CD14-positive monocyte (primary cell): ENCODE results near the gene TFPI2. TPM values are rescaled to one million over a fixed set of nuclear protein-coding genes. Genes with fewer than 3 reads are reported as not detected.
A peak's percentile ranks its signal among the peaks of the same experiment; 100 is the strongest.

Experiments
- DNase-seq, 3 donors: peaks; one replicate each; pipeline ENCODE4 v3.0.0-alpha.2; 2011 to 2022
- H2AFZ ChIP-seq: 2 replicates; pipeline ENCODE4 v1.6.0; 2012; ENCODE audit warnings: mild to moderate bottlenecking, low read depth, low read length, inconsistent platforms; ENCODE audit not compliant: insufficient read depth, poor library complexity, severe bottlenecking
- H3K27ac ChIP-seq, 2 donors: 1 replicate in 1 of 2; 2 replicates in 1 of 2; pipeline ENCODE4 v1.5.1; 2012 to 2013; ENCODE audit warnings: low read length in 2 of 2, control low read depth in 1 of 2, inconsistent platforms in 1 of 2, low read depth in 1 of 2, mild to moderate bottlenecking in 1 of 2
- H3K27me3 ChIP-seq, 2 donors: one replicate each; pipeline versions ENCODE4 v1.6.0 to v1.6.1; 2011 to 2013; ENCODE audit warnings: low read length in 2 of 2; ENCODE audit not compliant: control insufficient read depth in 2 of 2, insufficient read depth in 2 of 2
- H3K36me3 ChIP-seq, 2 donors: replicated peaks in 1 of 2; 1 replicate in 1 of 2; 2 replicates in 1 of 2; pipeline versions ENCODE4 v1.5.1 to v1.6.1; 2012 to 2013; ENCODE audit warnings: low read length in 2 of 2, control low read depth in 1 of 2, inconsistent platforms in 1 of 2, mild to moderate bottlenecking in 1 of 2; ENCODE audit not compliant: insufficient read depth in 2 of 2, control insufficient read depth in 1 of 2
- H3K4me1 ChIP-seq, 2 donors: 1 replicate in 1 of 2; 2 replicates in 1 of 2; pipeline versions ENCODE4 v1.5.1 to v1.6.1; 2012 to 2013; ENCODE audit warnings: low read length in 2 of 2, control low read depth in 1 of 2, inconsistent platforms in 1 of 2, mild to moderate bottlenecking in 1 of 2, moderate library complexity in 1 of 2; ENCODE audit not compliant: insufficient read depth in 2 of 2, control insufficient read depth in 1 of 2
- H3K4me2 ChIP-seq: replicated peaks from 2 replicates; pipeline ENCODE3; 2012; ENCODE audit warnings: low read length, moderate library complexity, mild to moderate bottlenecking; ENCODE audit not compliant: poor library complexity, severe bottlenecking; ENCODE audit errors: extremely low read depth
- H3K4me3 ChIP-seq, 3 experiments: fragments of 200-600 bp in 1 of 3; sonication (generic) in 1 of 3; replicated peaks in 1 of 3; 1 replicate in 2 of 3; 2 replicates in 1 of 3; pipeline ENCODE4 v1.5.1; 2011 to 2013; ENCODE audit warnings: low read length in 3 of 3, mild to moderate bottlenecking in 3 of 3, control low read depth in 2 of 3, low read depth in 2 of 3, inconsistent platforms in 1 of 3, moderate library complexity in 1 of 3
- H3K79me2 ChIP-seq: 2 replicates; pipeline ENCODE4 v1.6.0; 2012; ENCODE audit warnings: mild to moderate bottlenecking, control low read depth, inconsistent platforms, low read length, moderate library complexity; ENCODE audit not compliant: insufficient read depth
- H3K9ac ChIP-seq: 2 replicates; pipeline ENCODE4 v1.6.0; 2017; ENCODE audit warnings: low read length, mild to moderate bottlenecking; ENCODE audit not compliant: insufficient read depth, poor library complexity, severe bottlenecking
- H3K9me3 ChIP-seq, 2 donors: replicated peaks in 1 of 2; 1 replicate in 1 of 2; 2 replicates in 1 of 2; pipeline versions ENCODE4 v1.5.1 to v1.6.1; 2012 to 2013; ENCODE audit warnings: low read length in 2 of 2, control low read depth in 1 of 2; ENCODE audit not compliant: control insufficient read depth in 1 of 2, insufficient read depth in 1 of 2
- H4K20me1 ChIP-seq: 2 replicates; pipeline ENCODE4 v1.6.0; 2012; ENCODE audit warnings: mild to moderate bottlenecking, low read length, control low read depth, moderate library complexity; ENCODE audit not compliant: insufficient read depth
- H3K27ac Mint-ChIP-seq, 7 donors: one replicate each; pipeline ENCODE4 v1.8.0; 2020; ENCODE audit warnings: mild to moderate bottlenecking in 7 of 7, mixed read lengths in 7 of 7, moderate library complexity in 6 of 7, inconsistent platforms in 2 of 7
- H3K27me3 Mint-ChIP-seq, 3 donors: one replicate each; pipeline ENCODE4 v1.8.0; 2021 to 2022; ENCODE audit warnings: low read depth in 3 of 3, mild to moderate bottlenecking in 3 of 3, mixed read lengths in 3 of 3, moderate library complexity in 3 of 3, inconsistent platforms in 1 of 3
- H3K36me3 Mint-ChIP-seq, 2 donors: one replicate each; pipeline ENCODE4 v1.8.0; 2020; ENCODE audit warnings: mixed read lengths in 2 of 2, inconsistent platforms in 1 of 2, mild to moderate bottlenecking in 1 of 2
- H3K4me1 Mint-ChIP-seq: one replicate; pipeline ENCODE4 v1.8.0; 2020; ENCODE audit warnings: mild to moderate bottlenecking, mixed read lengths
- H3K4me3 Mint-ChIP-seq, 2 donors: one replicate each; pipeline ENCODE4 v1.8.0; 2020; ENCODE audit warnings: mild to moderate bottlenecking in 2 of 2, mixed read lengths in 2 of 2, moderate library complexity in 1 of 2
- H3K9me3 Mint-ChIP-seq, 7 donors: one replicate each; pipeline ENCODE4 v1.8.0; 2020 to 2022; ENCODE audit warnings: mixed read lengths in 7 of 7, mild to moderate bottlenecking in 6 of 7, moderate library complexity in 6 of 7, inconsistent platforms in 2 of 7
- WGBS: methylation state at CpG from one replicate; pipeline ENCODE4 v1.1.5; 2013; ENCODE audit warnings: missing lambda C conversion rate; ENCODE audit not compliant: insufficient coverage; 5-methylcytosine and 5-hydroxymethylcytosine counted together
- intact Hi-C, 2 donors: fragments of 100-400 bp; cut with micrococcal nuclease; formaldehyde crosslinking; loops; one replicate each; pipeline versions ENCODE4 v1.15.0 to v1.15.1; 2023
- polyA minus RNA-seq: library from RNA; depleted of rRNA, polyadenylated mRNA; stranded (reverse); fragments of >200 nt; gene quantifications from 2 replicates; pipeline ENCODE4 v1.2.3, GENCODE V29; 2012
- polyA plus RNA-seq, 3 donors: library from polyadenylated mRNA; depleted of rRNA in 1 of 3; unstranded in 2 of 3; stranded (reverse) in 1 of 3; fragments of 300-500 nt in 2 of 3; fragments of >200 nt in 1 of 3; fragmentation: Illumina TruSeq in 2 of 3; gene quantifications; 1 replicate in 2 of 3; 2 replicates in 1 of 3; pipeline ENCODE4 v1.2.3, GENCODE V29; 2012 to 2021
- total RNA-seq, 12 experiments: library from RNA in 1 of 12; stranded (reverse) in 1 of 12; fragments of 120-200 nt in 1 of 12; gene quantifications; one replicate each; pipeline ENCODE4 v1.2.4 and lab custom pipeline; 2013 to 2026; ENCODE audit warnings: mixed read lengths in 6 of 12, inconsistent platforms in 1 of 12
- TF ChIP-seq, protein P1 (sequence below): fragments of 200-600 bp; IDR thresholded peaks from one replicate; pipeline ENCODE4 v1.8.0; 2022; ENCODE audit warnings: antibody characterized with exemption, mild to moderate bottlenecking

TFPI2 gene, protein sequence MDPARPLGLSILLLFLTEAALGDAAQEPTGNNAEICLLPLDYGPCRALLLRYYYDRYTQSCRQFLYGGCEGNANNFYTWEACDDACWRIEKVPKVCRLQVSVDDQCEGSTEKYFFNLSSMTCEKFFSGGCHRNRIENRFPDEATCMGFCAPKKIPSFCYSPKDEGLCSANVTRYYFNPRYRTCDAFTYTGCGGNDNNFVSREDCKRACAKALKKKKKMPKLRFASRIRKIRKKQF
- total RNA-seq (2013): 0.04 TPM
- polyA plus RNA-seq (not detected), polyA minus RNA-seq (not detected in 2 replicates), total RNA-seq (lab: John Stamatoyannopoulos, UW) (0 to 4.5 (median 0.04) reads per million in 11 experiments)

DNA sequence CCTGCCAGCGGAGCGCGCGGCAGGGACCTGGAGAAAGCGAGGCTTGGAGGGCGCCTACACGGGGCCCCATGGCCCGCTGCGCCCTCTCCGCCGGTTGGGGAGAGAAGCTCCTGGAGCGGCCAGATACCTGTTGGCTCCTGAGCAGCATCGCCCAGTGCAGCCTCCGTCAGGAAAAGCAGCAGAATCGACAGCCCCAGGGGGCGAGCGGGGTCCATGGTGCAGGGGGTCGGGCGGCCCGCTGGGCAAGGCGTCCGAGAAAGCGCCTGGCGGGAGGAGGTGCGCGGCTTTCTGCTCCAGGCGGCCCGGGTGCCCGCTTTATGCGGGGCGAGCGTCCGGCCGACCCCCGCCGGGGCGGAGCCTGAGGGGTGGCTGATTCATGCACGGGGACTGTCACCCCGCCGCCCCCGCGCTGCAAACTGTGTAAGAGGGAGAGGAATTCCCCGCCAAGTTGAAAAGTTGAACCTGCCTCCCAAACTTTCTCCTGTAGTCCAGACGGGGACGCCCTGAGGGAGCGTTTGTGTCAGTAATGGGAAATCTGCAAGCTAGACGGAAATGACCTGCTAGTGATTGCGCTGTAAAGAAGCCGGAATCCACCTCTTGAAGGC lies at the start of gene TFPI2:
TSS of gene TFPI2 (minus strand) at position 290 of the 605 bp plus-strand sequence. CDS start at position 215, 75 bp downstream.
- no peak within 1 kb of the TSS for H3K27ac Mint-ChIP-seq
- no peak for DNase-seq

DNA sequence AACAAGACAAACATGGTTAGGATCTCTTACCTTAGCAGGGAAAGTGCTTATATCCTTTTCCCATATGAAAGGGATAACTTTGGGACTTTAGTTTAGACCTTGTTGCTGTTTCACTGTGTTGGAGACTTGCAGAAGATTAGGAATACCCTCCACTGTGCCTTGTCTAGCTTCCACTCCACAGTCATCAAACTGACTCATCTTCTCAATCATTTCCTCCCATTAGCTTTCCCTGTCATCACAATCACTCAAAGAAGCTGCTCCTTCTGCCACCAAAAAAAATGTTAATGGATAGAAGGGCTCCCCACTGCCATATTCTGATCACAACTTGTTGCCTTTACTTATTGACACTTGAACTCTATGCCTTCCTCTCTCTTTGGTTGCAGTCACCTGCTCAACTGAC lies 47.7 kb upstream of the TFPI2 start:
- H3K9me3 Mint-ChIP-seq: peaks cover 0 to 3% (median 2%) of the 10 kb centered on the region in 7 donors
- Histone ChIP-seq H3K4me2 (no peak overlapping the region), H3K27me3 (no peaks in the 10 kb centered on the region), H3K9me3 (no peaks in the 10 kb centered on the region), H3K9ac (no peak overlapping the region), H3K79me2 (no peaks in the 10 kb centered on the region), H3K4me3 (no peak overlapping the region), H4K20me1 (no peaks in the 10 kb centered on the region), H2AFZ (no peak overlapping the region), H3K4me1 (no peaks in the 10 kb centered on the region), H3K27ac (no peak overlapping the region), H3K36me3 (no peaks in the 10 kb centered on the region)
- no peak overlapping the region for H3K27ac Mint-ChIP-seq
- peaks cover 0 to 3% (median under 1%) of the 10 kb centered on the region in 3 donors for H3K27me3 Mint-ChIP-seq
- no peaks in the 10 kb centered on the region for H3K4me1 Mint-ChIP-seq
- no peak for DNase-seq
- H3K4me3 Mint-ChIP-seq: no peak overlapping the region
- intact Hi-C loops: no loop called here
- TF ChIP-seq, protein P1, sequence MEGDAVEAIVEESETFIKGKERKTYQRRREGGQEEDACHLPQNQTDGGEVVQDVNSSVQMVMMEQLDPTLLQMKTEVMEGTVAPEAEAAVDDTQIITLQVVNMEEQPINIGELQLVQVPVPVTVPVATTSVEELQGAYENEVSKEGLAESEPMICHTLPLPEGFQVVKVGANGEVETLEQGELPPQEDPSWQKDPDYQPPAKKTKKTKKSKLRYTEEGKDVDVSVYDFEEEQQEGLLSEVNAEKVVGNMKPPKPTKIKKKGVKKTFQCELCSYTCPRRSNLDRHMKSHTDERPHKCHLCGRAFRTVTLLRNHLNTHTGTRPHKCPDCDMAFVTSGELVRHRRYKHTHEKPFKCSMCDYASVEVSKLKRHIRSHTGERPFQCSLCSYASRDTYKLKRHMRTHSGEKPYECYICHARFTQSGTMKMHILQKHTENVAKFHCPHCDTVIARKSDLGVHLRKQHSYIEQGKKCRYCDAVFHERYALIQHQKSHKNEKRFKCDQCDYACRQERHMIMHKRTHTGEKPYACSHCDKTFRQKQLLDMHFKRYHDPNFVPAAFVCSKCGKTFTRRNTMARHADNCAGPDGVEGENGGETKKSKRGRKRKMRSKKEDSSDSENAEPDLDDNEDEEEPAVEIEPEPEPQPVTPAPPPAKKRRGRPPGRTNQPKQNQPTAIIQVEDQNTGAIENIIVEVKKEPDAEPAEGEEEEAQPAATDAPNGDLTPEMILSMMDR: no peak
- no peaks in the 10 kb centered on the region for H3K36me3 Mint-ChIP-seq

More for the DNA sequence above, at the start of gene TFPI2:
- Mint-ChIP-seq H3K36me3 (peaks cover 0 to 2% of the 10 kb centered on the region in 2 donors), H3K9me3 (peaks cover 0 to 12% (median 4%) of the 10 kb centered on the region in 7 donors), H3K4me3 (peak within 1 kb of the TSS in 1 of 2 donors; percentile 85), H3K27me3 (peaks cover 35 to 50% (median 43%) of the 10 kb centered on the region in 3 donors), H3K4me1 (peaks cover 6% of the 10 kb centered on the region)
- Histone ChIP-seq H3K36me3 (no peaks in the 10 kb centered on the region), H3K27ac (no peak within 1 kb of the TSS), H3K4me1 (no peaks in the 10 kb centered on the region), H3K9ac (no peak within 1 kb of the TSS), H3K79me2 (no peaks in the 10 kb centered on the region), H4K20me1 (no peaks in the 10 kb centered on the region), H3K27me3 (peaks cover 34 to 47% of the 10 kb centered on the region in 2 donors), H3K4me3 (no peak within 1 kb of the TSS), H2AFZ (no peak within 1 kb of the TSS), H3K9me3 (no peaks in the 10 kb centered on the region), H3K4me2 (no peak within 1 kb of the TSS)
- intact Hi-C loops: no loop called here
- TF ChIP-seq, protein P1: no peak
- under 1% methylated on average over 38 of the region's 49 CpGs for WGBS
